Fibroblast of lung (primary cell): ENCODE results near the gene LCN1. TPM values are rescaled to one million over a fixed set of nuclear protein-coding genes. Genes with fewer than 3 reads are reported as not detected.

Experiments
- DNase-seq, 2 donors: peaks; one replicate each; pipeline versions ENCODE4 v3.0.0 to v3.0.0-alpha.2; 2010; ENCODE audit warnings: low read depth in 2 of 2
- H2AFZ ChIP-seq: 2 replicates; pipeline ENCODE4 v1.5.1; 2012; ENCODE audit warnings: low read length, control low read depth, inconsistent platforms
- H3K27ac ChIP-seq: 2 replicates; pipeline ENCODE4 v1.5.1; 2011; ENCODE audit warnings: low read length, control low read depth; ENCODE audit not compliant: insufficient read depth
- H3K27me3 ChIP-seq: 2 replicates; pipeline ENCODE4 v1.5.1; 2011; ENCODE audit warnings: mild to moderate bottlenecking, low read length; ENCODE audit not compliant: control insufficient read depth, insufficient read depth
- H3K36me3 ChIP-seq: 2 replicates; pipeline ENCODE4 v1.5.1; 2011; ENCODE audit warnings: low read length; ENCODE audit not compliant: control insufficient read depth, insufficient read depth
- H3K4me1 ChIP-seq: 2 replicates; pipeline ENCODE4 v1.5.1; 2011; ENCODE audit warnings: low read length; ENCODE audit not compliant: control insufficient read depth, insufficient read depth; ENCODE audit errors: extremely low read depth
- H3K4me2 ChIP-seq: 2 replicates; pipeline ENCODE4 v1.5.1; 2011; ENCODE audit warnings: low read length, control low read depth; ENCODE audit not compliant: insufficient read depth; ENCODE audit errors: extremely low read depth
- H3K4me3 ChIP-seq, 4 experiments: fragments of 200-600 bp in 1 of 4; sonication (generic) in 1 of 4; replicated peaks in 1 of 4; 2 replicates each; pipeline ENCODE4 v1.5.1; 2011 to 2016; ENCODE audit warnings: low read length in 4 of 4, low read depth in 3 of 4, mild to moderate bottlenecking in 3 of 4, control low read depth in 2 of 4, inconsistent platforms in 1 of 4, mixed read lengths in 1 of 4; ENCODE audit not compliant: insufficient read depth in 1 of 4; ENCODE audit errors: control extremely low read depth in 1 of 4
- H3K79me2 ChIP-seq: 2 replicates; pipeline ENCODE4 v1.5.1; 2012; ENCODE audit warnings: mild to moderate bottlenecking, low read length, inconsistent platforms; ENCODE audit not compliant: control insufficient read depth, insufficient read depth
- H3K9ac ChIP-seq: 2 replicates; pipeline ENCODE4 v1.5.1; 2011; ENCODE audit warnings: mild to moderate bottlenecking, low read length, control low read depth; ENCODE audit not compliant: insufficient read depth
- H3K9me3 ChIP-seq: 2 replicates; pipeline ENCODE4 v1.5.1; 2012; ENCODE audit warnings: low read depth, low read length; ENCODE audit not compliant: control insufficient read depth, insufficient read depth
- H4K20me1 ChIP-seq: 2 replicates; pipeline ENCODE4 v1.5.1; 2011; ENCODE audit warnings: low read length; ENCODE audit not compliant: control insufficient read depth, insufficient read depth; ENCODE audit errors: extremely low read depth
- CTCF ChIP-seq, 2 donors: IDR thresholded peaks in 1 of 2; conservative IDR thresholded peaks in 1 of 2; 1 replicate in 1 of 2; 2 replicates in 1 of 2; pipeline ENCODE4 v1.5.1; 2011 to 2012; ENCODE audit warnings: low read length in 2 of 2, control low read depth in 1 of 2, inconsistent platforms in 1 of 2, low read depth in 1 of 2, mild to moderate bottlenecking in 1 of 2
- EZH2 ChIP-seq: IDR thresholded peaks from 2 replicates; pipeline ENCODE4 v1.5.1; 2012; ENCODE audit warnings: low read length, control low read depth, mild to moderate bottlenecking; ENCODE audit errors: missing control alignments
- polyA plus RNA-seq, 2 donors: library from polyadenylated mRNA; depleted of rRNA in 1 of 2; stranded (reverse) in 1 of 2; unstranded in 1 of 2; fragments of >200 nt; gene quantifications; 2 replicates each; pipeline ENCODE4 v1.2.1, GENCODE V29; 2011 to 2012; ENCODE audit warnings: missing spikeins in 1 of 2
- total RNA-seq: library from RNA; depleted of rRNA; stranded (reverse); fragments of >200 nt; gene quantifications from 2 replicates; pipeline ENCODE4 v1.2.1, GENCODE V29; 2014

The LCN1 gene
- total and polyA plus RNA-seq, 2 donors (not counting 1 experiment from before 2014, with no cell fraction given) = not detected

DNA sequence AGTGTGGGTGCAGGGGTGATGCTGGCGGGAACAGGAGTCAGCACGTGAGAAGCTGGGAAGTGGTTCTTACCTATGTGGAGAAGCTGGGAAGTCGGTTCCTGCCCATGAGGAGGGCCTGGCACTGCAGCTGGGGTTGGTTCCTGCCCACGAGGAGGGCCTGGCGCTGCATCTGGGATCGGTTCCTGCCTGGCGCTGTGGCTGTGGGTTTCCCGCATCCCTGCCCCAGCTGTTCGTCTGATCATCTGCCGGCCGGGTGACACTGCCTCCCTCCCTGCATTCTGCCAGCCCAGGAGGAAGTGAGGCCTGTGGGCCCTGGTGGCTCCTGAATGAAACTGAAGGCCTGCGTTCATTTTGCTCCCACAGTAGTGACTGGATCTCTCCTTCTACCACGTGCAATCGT is 29.8 kb downstream of the LCN1 start:
- TF ChIP-seq EZH2 = no peak
- no peak for TF ChIP-seq CTCF (conservative IDR thresholded peaks at IDR 0.05 in 1 of 2, IDR thresholded peaks at IDR 0.05 in 1 of 2; ENCODE audit: low read depth in 1 of 2, low read length in 2 of 2)
- H3K36me3 ChIP-seq = no peaks in the 10 kb centered on the region
- no peak for DNase-seq

DNA sequence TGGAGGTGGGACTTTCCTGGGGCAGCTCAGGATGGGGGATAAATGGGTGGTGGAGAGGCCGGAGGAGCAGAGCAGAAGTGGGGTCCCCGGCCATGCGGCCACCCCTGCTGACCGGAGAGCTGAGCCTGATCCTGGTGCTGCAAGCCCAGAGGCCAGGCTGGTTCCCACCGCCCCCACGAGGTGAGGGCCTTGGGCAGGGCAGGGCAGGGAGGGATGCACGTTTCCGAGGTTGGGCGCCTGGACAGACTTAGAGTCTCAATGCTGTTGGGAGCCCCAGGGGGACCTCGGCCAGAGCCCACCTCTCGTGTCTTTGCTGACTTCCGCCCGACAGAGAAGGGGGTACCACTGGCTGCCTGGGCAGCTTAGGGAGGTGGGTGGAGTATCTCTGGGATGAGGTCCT is 30.2 kb downstream of the LCN1 start:
- H4K20me1 ChIP-seq = no peaks in the 10 kb centered on the region
- no peaks in the 10 kb centered on the region for H3K79me2 ChIP-seq
- H2AFZ ChIP-seq = no peak overlapping the region
- H3K36me3 ChIP-seq = no peaks in the 10 kb centered on the region
- H3K4me2 ChIP-seq = no peak overlapping the region
- H3K9me3 ChIP-seq = no peaks in the 10 kb centered on the region
- H3K4me1 ChIP-seq = no peaks in the 10 kb centered on the region
- no peak overlapping the region for H3K9ac ChIP-seq
- H3K4me3 ChIP-seq = no peak overlapping the region
- H3K27me3 ChIP-seq = no peaks in the 10 kb centered on the region
- H3K27ac ChIP-seq = no peak overlapping the region
- TF ChIP-seq CTCF (conservative IDR thresholded peaks at IDR 0.05 in 1 of 2, IDR thresholded peaks at IDR 0.05 in 1 of 2; ENCODE audit: low read depth in 1 of 2, low read length in 2 of 2) (no peak), EZH2 (no peak)
- no peak for DNase-seq

More for the DNA sequence above, 29.8 kb downstream of the LCN1 start:
- H4K20me1 ChIP-seq = no peaks in the 10 kb centered on the region
- H3K4me3 ChIP-seq = no peak overlapping the region
- no peak overlapping the region for H3K9ac ChIP-seq
- H3K4me1 ChIP-seq = no peaks in the 10 kb centered on the region
- no peak overlapping the region for H2AFZ ChIP-seq
- no peaks in the 10 kb centered on the region for H3K79me2 ChIP-seq
- no peaks in the 10 kb centered on the region for H3K9me3 ChIP-seq
- H3K27me3 ChIP-seq = no peaks in the 10 kb centered on the region
- no peak overlapping the region for H3K4me2 ChIP-seq
- no peak overlapping the region for H3K27ac ChIP-seq

GRCh38 chr9:135552021-135552697 is 30.9 kb downstream of the LCN1 start:
- H3K9me3 ChIP-seq = no peaks in the 10 kb centered on the region
- H3K4me1 ChIP-seq = no peaks in the 10 kb centered on the region
- no peak overlapping the region for H2AFZ ChIP-seq
- H3K4me3 ChIP-seq = no peak overlapping the region
- H3K27me3 ChIP-seq = no peaks in the 10 kb centered on the region
- H3K79me2 ChIP-seq = no peaks in the 10 kb centered on the region
- no peak overlapping the region for H3K4me2 ChIP-seq
- H4K20me1 ChIP-seq = no peaks in the 10 kb centered on the region
- H3K36me3 ChIP-seq = no peaks in the 10 kb centered on the region
- no peak overlapping the region for H3K9ac ChIP-seq
- no peak for DNase-seq
- TF ChIP-seq EZH2 = no peak
- TF ChIP-seq CTCF (conservative IDR thresholded peaks at IDR 0.05 in 1 of 2, IDR thresholded peaks at IDR 0.05 in 1 of 2; ENCODE audit: low read depth in 1 of 2, low read length in 2 of 2) = no peak
- no peak overlapping the region for H3K27ac ChIP-seq
